ENCODE results near the gene MAP3K14.

- TF ChIP-seq CTCF (conservative IDR thresholded peaks at IDR 0.05) (no peak), EZH2 (IDR thresholded peaks at IDR 0.05; ENCODE audit: low read depth) (no peak)
Observed at GRCh38 chr17:45299361-45299760, 17.5 kb downstream of the MAP3K14 start.
